OCI-LY1 (cell line): Measurements from ENCODE around the gene AKNAD1.

Experiments used
- H2AFZ ChIP-seq: fragments of 200-600 bp; sonication (generic), shearing (Covaris generic); 2 replicates; pipeline ENCODE4 v1.6.0; 2014; ENCODE audit warnings: antibody characterized with exemption, mild to moderate bottlenecking, low read length
- H3F3A ChIP-seq: fragments of 200-600 bp; sonication (generic), shearing (Covaris generic); 2 replicates; pipeline ENCODE4 v1.6.0; 2014; ENCODE audit warnings: mild to moderate bottlenecking, antibody characterized with exemption, low read length, moderate library complexity; ENCODE audit not compliant: insufficient read depth
- H3K27ac ChIP-seq: fragments of 200-600 bp; sonication (generic); 2 replicates; pipeline ENCODE4 v1.5.1; 2014; ENCODE audit warnings: low read length, mixed run types, mild to moderate bottlenecking, low read depth; ENCODE audit not compliant: poor library complexity, severe bottlenecking
- H3K27me3 ChIP-seq: fragments of 200-600 bp; sonication (generic); 2 replicates; pipeline ENCODE4 v1.6.0; 2014; ENCODE audit warnings: antibody characterized with exemption, mild to moderate bottlenecking, low read length, moderate library complexity; ENCODE audit not compliant: insufficient read depth
- H3K36me3 ChIP-seq: fragments of 200-600 bp; sonication (generic); 2 replicates; pipeline ENCODE4 v1.6.1; 2014; ENCODE audit warnings: mild to moderate bottlenecking, antibody characterized with exemption, low read length, moderate library complexity, mixed read lengths; ENCODE audit not compliant: insufficient read depth
- H3K4me1 ChIP-seq: fragments of 200-600 bp; sonication (generic); 2 replicates; pipeline ENCODE4 v1.5.1; 2014; ENCODE audit warnings: mild to moderate bottlenecking, low read length, moderate library complexity; ENCODE audit not compliant: insufficient read depth, severe bottlenecking
- H3K4me2 ChIP-seq: fragments of 200-600 bp; sonication (generic), shearing (Covaris generic); 2 replicates; pipeline ENCODE4 v1.6.1; 2014; ENCODE audit warnings: low read length
- H3K4me3 ChIP-seq: fragments of 200-600 bp; sonication (generic); 2 replicates; pipeline ENCODE4 v1.5.1; 2014; ENCODE audit warnings: low read length, low read depth, mild to moderate bottlenecking, mixed read lengths; ENCODE audit not compliant: poor library complexity, severe bottlenecking
- H3K79me2 ChIP-seq: fragments of 200-600 bp; shearing (Covaris generic); 2 replicates; pipeline ENCODE4 v1.6.1; 2016; ENCODE audit warnings: mixed run types, low read length, mixed read lengths; ENCODE audit not compliant: insufficient read depth
- H3K9ac ChIP-seq: fragments of 200-600 bp; sonication (generic), shearing (Covaris generic); 2 replicates; pipeline ENCODE4 v1.6.1; 2014; ENCODE audit warnings: mild to moderate bottlenecking, low read length, mixed read lengths
- H3K9me2 ChIP-seq: fragments of 200-600 bp; sonication (generic), shearing (Covaris generic); 2 replicates; pipeline ENCODE4 v1.6.1; 2014; ENCODE audit warnings: low read depth, mild to moderate bottlenecking, low read length, mixed read lengths
- H3K9me3 ChIP-seq: fragments of 200-600 bp; shearing (Covaris generic); 2 replicates; pipeline ENCODE4 v1.6.1; 2014; ENCODE audit warnings: low read length, mixed read lengths
- H4K20me1 ChIP-seq: fragments of 200-600 bp; sonication (generic), shearing (Covaris generic); 2 replicates; pipeline ENCODE4 v1.6.0; 2016; ENCODE audit warnings: mild to moderate bottlenecking, low read length; ENCODE audit not compliant: insufficient read depth
- EZH2 ChIP-seq: fragments of 200-600 bp; sonication (generic), shearing (Covaris generic); IDR thresholded peaks from 2 replicates; pipeline ENCODE4 v1.8.0; 2017; ENCODE audit warnings: borderline replicate concordance, mixed run types, mild to moderate bottlenecking, antibody characterized with exemption, low read length, moderate library complexity, mixed read lengths
- TF ChIP-seq, protein P1 (sequence below): fragments of 200-600 bp; sonication (generic), shearing (Covaris generic); IDR thresholded peaks from 2 replicates; pipeline ENCODE4 v1.5.1; 2017; ENCODE audit warnings: mild to moderate bottlenecking, antibody characterized with exemption, low read length, moderate library complexity, mixed read lengths

AKNAD1 gene

DNA sequence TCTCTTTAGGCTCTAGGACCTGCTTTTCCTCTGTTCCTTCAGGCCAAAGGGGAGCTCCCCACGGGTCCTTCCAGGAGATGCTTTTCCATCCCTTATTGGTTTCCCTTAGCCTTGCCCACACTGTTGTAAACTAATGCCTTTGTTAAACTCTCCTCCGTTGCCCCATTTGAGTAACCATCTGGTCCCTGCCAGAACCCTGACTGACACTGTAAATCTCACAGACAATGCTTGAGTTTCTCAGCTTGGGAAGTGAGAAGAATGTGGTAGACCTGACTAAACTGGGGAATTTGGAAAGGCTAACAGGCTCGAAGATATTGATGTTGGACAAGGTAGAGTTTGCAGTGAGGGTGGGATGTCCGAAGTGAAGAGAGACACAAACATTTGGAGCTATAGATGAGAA, 11.4 kb downstream of the AKNAD1 start:
- Histone ChIP-seq H3K36me3 (no peaks in the 10 kb centered on the region), H3K27ac (no peak overlapping the region), H3K4me2 (no peak overlapping the region), H3K9me2 (no peaks in the 10 kb centered on the region), H3K9ac (no peak overlapping the region), H3K4me3 (no peak overlapping the region), H3F3A (no peaks in the 10 kb centered on the region), H3K27me3 (no peaks in the 10 kb centered on the region), H3K79me2 (no peaks in the 10 kb centered on the region), H2AFZ (no peak overlapping the region), H3K9me3 (no peaks in the 10 kb centered on the region), H3K4me1 (no peaks in the 10 kb centered on the region), H4K20me1 (no peaks in the 10 kb centered on the region)
- no peak for TF ChIP-seq EZH2
- TF ChIP-seq, protein P1, sequence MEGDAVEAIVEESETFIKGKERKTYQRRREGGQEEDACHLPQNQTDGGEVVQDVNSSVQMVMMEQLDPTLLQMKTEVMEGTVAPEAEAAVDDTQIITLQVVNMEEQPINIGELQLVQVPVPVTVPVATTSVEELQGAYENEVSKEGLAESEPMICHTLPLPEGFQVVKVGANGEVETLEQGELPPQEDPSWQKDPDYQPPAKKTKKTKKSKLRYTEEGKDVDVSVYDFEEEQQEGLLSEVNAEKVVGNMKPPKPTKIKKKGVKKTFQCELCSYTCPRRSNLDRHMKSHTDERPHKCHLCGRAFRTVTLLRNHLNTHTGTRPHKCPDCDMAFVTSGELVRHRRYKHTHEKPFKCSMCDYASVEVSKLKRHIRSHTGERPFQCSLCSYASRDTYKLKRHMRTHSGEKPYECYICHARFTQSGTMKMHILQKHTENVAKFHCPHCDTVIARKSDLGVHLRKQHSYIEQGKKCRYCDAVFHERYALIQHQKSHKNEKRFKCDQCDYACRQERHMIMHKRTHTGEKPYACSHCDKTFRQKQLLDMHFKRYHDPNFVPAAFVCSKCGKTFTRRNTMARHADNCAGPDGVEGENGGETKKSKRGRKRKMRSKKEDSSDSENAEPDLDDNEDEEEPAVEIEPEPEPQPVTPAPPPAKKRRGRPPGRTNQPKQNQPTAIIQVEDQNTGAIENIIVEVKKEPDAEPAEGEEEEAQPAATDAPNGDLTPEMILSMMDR = no peak

DNA sequence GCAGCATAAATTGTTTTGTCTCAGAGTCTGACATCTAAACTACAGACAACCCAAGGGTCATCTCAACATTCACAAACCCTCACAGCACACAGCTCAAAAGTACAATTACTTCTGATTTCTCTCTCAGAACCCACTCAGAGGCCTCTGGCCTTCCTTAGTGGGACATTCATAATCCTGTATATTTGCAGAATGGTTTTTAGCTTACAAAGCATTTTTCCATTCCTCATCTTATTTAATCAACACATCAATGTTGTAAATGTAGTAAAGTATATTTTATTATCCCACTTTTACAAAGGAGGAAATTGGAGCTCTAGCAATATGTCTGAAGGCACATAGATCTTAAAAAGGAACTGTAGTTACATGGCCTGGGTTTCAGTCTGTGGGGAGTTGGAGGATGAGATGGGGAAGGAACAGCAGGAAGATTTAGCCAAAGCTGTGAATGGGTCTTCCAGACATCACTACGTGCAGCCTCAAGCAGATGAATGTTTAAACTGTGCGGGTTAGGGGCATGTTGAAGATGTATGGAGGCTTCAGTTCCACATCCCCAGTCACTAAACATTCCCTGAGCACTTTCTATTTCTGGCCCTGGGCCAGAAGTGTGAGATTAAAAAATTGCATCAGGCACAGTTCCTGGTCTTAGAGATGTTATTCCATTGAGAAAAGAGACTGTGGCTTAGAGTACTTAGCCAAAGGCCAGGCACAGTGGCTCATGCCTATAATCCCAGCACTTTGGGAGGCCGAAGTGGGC, 13.3 kb downstream of the AKNAD1 start:
- H3K4me3 ChIP-seq = no peak overlapping the region
- H2AFZ ChIP-seq = no peak overlapping the region
- no peaks in the 10 kb centered on the region for H3F3A ChIP-seq
- no peaks in the 10 kb centered on the region for H3K79me2 ChIP-seq
- H3K9me2 ChIP-seq = no peaks in the 10 kb centered on the region
- H3K4me1 ChIP-seq = no peaks in the 10 kb centered on the region
- H4K20me1 ChIP-seq = no peaks in the 10 kb centered on the region
- no peak overlapping the region for H3K9ac ChIP-seq
- no peaks in the 10 kb centered on the region for H3K27me3 ChIP-seq
- no peak for TF ChIP-seq EZH2
- no peak overlapping the region for H3K27ac ChIP-seq
- H3K36me3 ChIP-seq = no peaks in the 10 kb centered on the region
- no peaks in the 10 kb centered on the region for H3K9me3 ChIP-seq
- no peak overlapping the region for H3K4me2 ChIP-seq

DNA sequence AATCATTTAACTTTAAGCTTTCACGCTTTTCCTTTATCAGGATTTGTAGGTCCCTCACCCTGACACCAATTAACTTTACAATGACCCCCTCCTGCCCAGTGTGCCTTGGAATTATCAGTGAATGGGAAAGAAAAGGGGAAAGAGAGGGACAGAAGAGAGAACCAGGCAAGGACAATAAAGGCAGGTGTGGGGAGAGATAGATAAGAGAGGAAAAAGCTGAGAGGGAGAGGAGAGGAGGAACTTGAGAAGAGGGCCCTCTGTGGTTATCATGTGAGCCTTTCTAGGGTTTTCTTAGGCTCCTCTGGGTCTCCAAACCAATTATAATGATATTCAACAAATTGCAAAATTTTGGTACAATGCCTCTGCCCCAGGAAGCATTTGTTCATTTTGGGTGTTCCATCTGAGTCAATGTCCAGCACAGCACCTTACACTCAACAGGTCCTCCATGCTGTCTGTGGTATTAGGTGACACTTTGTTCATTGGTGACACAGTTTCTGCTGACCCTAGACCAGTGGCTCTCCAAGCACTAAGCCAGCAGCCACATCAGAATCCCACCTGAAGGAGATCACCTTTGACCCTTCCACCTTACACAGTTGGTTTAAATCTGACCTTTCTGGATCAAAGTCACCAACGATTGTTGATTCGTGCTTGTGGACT, 14.2 kb downstream of the AKNAD1 start:
- TF ChIP-seq, protein P1 = no peak
- Histone ChIP-seq H3K9me2 (no peaks in the 10 kb centered on the region), H3K27me3 (no peaks in the 10 kb centered on the region), H3K4me1 (no peaks in the 10 kb centered on the region), H2AFZ (no peak overlapping the region), H3K4me3 (no peak overlapping the region), H3K36me3 (no peaks in the 10 kb centered on the region), H3F3A (no peaks in the 10 kb centered on the region), H3K27ac (no peak overlapping the region), H3K9ac (no peak overlapping the region), H4K20me1 (no peaks in the 10 kb centered on the region), H3K79me2 (no peaks in the 10 kb centered on the region), H3K9me3 (no peaks in the 10 kb centered on the region), H3K4me2 (no peak overlapping the region)
